Panc1 (cell line): ENCODE results near the gene GGTLC1. TPM values are rescaled to one million over a fixed set of nuclear protein-coding genes. Genes with fewer than 3 reads are reported as not detected.

Experiments
- ATAC-seq: fragments of 200-7000 bp; cut with Tn5 transposase; 2 replicates; pipeline ENCODE4 v1.9.1; 2020; ENCODE audit warnings: mild to moderate bottlenecking, moderate library complexity
- BruUV-seq: library from RNA; stranded (reverse); fragments of 400-500 nt; replicated peaks from 2 replicates; lab custom pipeline; 2021; lab: Mats Ljungman, UMichigan
- CTCF ChIA-PET: fragments of 300-600 bp; sonication (Branson Sonifier 250); formaldehyde crosslinking; loops from one replicate; lab custom pipeline; 2022; ENCODE audit warnings: antibody characterized with exemption; lab: Charles Lee
- POLR2A ChIA-PET: fragments of 300-600 bp; sonication (Branson Sonifier 250); formaldehyde crosslinking; loops from one replicate; lab custom pipeline; 2022; ENCODE audit warnings: antibody characterized with exemption; lab: Charles Lee
- DNase-seq: peaks from one replicate; pipeline ENCODE4 v3.0.0-alpha.2; 2010; ENCODE audit warnings: low read depth, low spot score
- H3K27ac ChIP-seq: 2 replicates; pipeline ENCODE4 v1.5.1; 2011; ENCODE audit warnings: mild to moderate bottlenecking, low read length, inconsistent platforms
- H3K27me3 ChIP-seq: fragments of 200-500 bp; sonication (Bioruptor generic); 2 replicates; pipeline ENCODE4 v1.6.0; 2014; ENCODE audit warnings: low read length, inconsistent platforms; ENCODE audit not compliant: control insufficient read depth, insufficient read depth
- H3K36me3 ChIP-seq: fragments of 200-500 bp; sonication (Bioruptor generic); 2 replicates; pipeline ENCODE4 v1.5.1; 2014; ENCODE audit warnings: inconsistent platforms, mild to moderate bottlenecking, low read length, moderate library complexity; ENCODE audit not compliant: control insufficient read depth, insufficient read depth
- H3K4me1 ChIP-seq: 2 replicates; pipeline ENCODE4 v1.5.1; 2011; ENCODE audit warnings: inconsistent platforms, mild to moderate bottlenecking, low read length, moderate library complexity; ENCODE audit not compliant: control insufficient read depth, insufficient read depth
- H3K4me3 ChIP-seq, 2 experiments: 2 replicates each; pipeline ENCODE4 v1.5.1; 2011 to 2012; ENCODE audit warnings: low read depth in 2 of 2, low read length in 2 of 2, mild to moderate bottlenecking in 2 of 2, inconsistent platforms in 1 of 2, moderate library complexity in 1 of 2
- H3K9me3 ChIP-seq: fragments of 200-500 bp; sonication (Bioruptor generic); 2 replicates; pipeline ENCODE4 v1.5.1; 2014; ENCODE audit warnings: low read depth, mild to moderate bottlenecking, inconsistent platforms, low read length, moderate library complexity; ENCODE audit not compliant: control insufficient read depth, insufficient read depth
- CTCF ChIP-seq: fragments of 450-650 bp; IDR thresholded peaks from 2 replicates; pipeline ENCODE4 v1.5.1; 2017; ENCODE audit warnings: mild to moderate bottlenecking
- POLR2AphosphoS5 ChIP-seq: IDR thresholded peaks from 2 replicates; pipeline ENCODE4 v1.6.1; 2012; ENCODE audit warnings: mild to moderate bottlenecking, low read depth, low read length, moderate library complexity
- SIN3A ChIP-seq: IDR thresholded peaks from 2 replicates; pipeline ENCODE4 v1.6.1; 2012; ENCODE audit warnings: low read depth, mild to moderate bottlenecking, low read length, moderate library complexity, borderline replicate concordance; ENCODE audit not compliant: insufficient read depth
- TCF7L2 ChIP-seq: IDR thresholded peaks from 2 replicates; pipeline ENCODE4 v1.6.1; 2011; ENCODE audit warnings: mild to moderate bottlenecking, low read depth, low read length, inconsistent platforms
- in situ Hi-C: cut with HindIII; loops from 2 replicates; pipeline ENCODE4 v1.10.0; 2016; ENCODE audit warnings: low sequenced_read_pairs, low pct_unique_long_range_greater_than_20kb
- intact Hi-C: fragments of 100-400 bp; cut with micrococcal nuclease; formaldehyde crosslinking; loops from one replicate; pipeline ENCODE4 v1.10.0; 2022; ENCODE audit not compliant: unreplicated experiment
- total RNA-seq: library from RNA; stranded (reverse); gene quantifications from one replicate; pipeline ENCODE4 v1.2.1, GENCODE V29; 2021; ENCODE audit not compliant: unreplicated experiment
- TF ChIP-seq, protein P1 (sequence below), 2 experiments: IDR thresholded peaks; 2 replicates each; pipeline ENCODE4 v1.6.1; 2011 to 2012; ENCODE audit warnings: low read depth in 2 of 2, control low read depth in 1 of 2, low read length in 1 of 2, mild to moderate bottlenecking in 1 of 2, moderate library complexity in 1 of 2; ENCODE audit not compliant: insufficient read depth in 1 of 2

The GGTLC1 gene
- total RNA-seq, 1 experiment from 2014 or later: 0.18 TPM

DNA sequence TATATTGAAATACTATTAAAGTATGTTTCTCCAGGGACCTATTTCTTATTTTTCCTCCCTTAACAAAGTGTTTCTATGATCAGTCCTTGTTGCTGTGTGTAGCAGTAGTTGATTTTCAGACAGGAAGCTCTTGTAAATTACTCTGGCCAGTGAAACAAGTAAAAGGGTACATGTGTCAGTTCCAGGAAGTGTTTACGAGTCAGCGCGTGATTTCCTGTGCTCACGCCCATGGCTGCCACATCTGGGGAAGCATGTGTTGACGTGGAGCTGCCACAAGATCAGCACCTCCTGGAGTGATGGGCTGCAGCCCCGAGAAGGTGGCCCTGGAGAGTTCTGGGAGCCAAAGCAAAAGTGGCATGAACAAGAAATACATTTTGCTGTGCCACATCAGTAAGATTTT, 38.6 kb upstream of the GGTLC1 start:
- Histone ChIP-seq H3K27ac (no peak overlapping the region), H3K36me3 (no peaks in the 10 kb centered on the region), H3K4me1 (no peaks in the 10 kb centered on the region), H3K27me3 (no peaks in the 10 kb centered on the region), H3K9me3 (no peaks in the 10 kb centered on the region), H3K4me3 (no peak overlapping the region)
- ChIA-PET CTCF (no interaction called here), POLR2A (no interaction called here)
- ATAC-seq (no peak), DNase-seq (no peak)
- intact Hi-C loops: no loop called here
- in situ Hi-C loops: no loop called here
- no peak for TF ChIP-seq SIN3A
- TF ChIP-seq, protein P1, sequence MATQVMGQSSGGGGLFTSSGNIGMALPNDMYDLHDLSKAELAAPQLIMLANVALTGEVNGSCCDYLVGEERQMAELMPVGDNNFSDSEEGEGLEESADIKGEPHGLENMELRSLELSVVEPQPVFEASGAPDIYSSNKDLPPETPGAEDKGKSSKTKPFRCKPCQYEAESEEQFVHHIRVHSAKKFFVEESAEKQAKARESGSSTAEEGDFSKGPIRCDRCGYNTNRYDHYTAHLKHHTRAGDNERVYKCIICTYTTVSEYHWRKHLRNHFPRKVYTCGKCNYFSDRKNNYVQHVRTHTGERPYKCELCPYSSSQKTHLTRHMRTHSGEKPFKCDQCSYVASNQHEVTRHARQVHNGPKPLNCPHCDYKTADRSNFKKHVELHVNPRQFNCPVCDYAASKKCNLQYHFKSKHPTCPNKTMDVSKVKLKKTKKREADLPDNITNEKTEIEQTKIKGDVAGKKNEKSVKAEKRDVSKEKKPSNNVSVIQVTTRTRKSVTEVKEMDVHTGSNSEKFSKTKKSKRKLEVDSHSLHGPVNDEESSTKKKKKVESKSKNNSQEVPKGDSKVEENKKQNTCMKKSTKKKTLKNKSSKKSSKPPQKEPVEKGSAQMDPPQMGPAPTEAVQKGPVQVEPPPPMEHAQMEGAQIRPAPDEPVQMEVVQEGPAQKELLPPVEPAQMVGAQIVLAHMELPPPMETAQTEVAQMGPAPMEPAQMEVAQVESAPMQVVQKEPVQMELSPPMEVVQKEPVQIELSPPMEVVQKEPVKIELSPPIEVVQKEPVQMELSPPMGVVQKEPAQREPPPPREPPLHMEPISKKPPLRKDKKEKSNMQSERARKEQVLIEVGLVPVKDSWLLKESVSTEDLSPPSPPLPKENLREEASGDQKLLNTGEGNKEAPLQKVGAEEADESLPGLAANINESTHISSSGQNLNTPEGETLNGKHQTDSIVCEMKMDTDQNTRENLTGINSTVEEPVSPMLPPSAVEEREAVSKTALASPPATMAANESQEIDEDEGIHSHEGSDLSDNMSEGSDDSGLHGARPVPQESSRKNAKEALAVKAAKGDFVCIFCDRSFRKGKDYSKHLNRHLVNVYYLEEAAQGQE (IDR thresholded peaks at IDR 0.05; ENCODE audit: insufficient read depth in 1 of 2, low read depth in 2 of 2, low read length in 1 of 2): no peak
- TF ChIP-seq TCF7L2: no peak
- no peak for TF ChIP-seq POLR2AphosphoS5
- no peak for TF ChIP-seq CTCF
- no TSS peak for BruUV-seq

DNA sequence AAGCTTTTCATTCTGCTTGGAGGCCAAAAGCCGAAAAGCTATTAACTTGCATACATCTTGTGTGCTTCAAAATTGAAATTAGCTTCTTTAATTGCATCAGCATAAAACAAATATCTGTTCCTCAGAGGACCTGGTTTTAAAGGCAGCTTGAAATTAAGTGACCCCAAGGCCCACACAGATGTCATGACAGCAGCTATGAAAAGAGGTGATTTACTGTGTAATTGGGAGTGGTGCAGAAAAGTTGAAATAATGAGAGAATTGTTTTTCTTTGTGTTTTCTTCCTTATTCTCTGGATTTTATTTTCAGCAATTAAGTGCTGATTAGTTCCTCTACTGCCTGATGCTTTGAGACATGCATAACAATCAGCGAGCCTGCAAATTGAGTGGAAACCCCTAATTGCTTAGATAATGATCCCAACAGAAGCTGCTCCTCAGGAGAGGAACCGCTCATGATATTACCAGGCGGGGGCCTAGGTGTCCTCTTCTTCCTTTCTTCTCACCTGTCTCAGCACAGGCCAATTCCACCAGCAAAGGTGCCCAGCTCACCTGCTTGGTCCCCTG, 34.1 kb upstream of the GGTLC1 start:
- no peaks in the 10 kb centered on the region for H3K9me3 ChIP-seq
- H3K27ac ChIP-seq: no peak overlapping the region
- TF ChIP-seq TCF7L2 (no peak), POLR2AphosphoS5 (no peak), CTCF (no peak), SIN3A (no peak)
- TF ChIP-seq, protein P1 (IDR thresholded peaks at IDR 0.05; ENCODE audit: insufficient read depth in 1 of 2, low read depth in 2 of 2, low read length in 1 of 2): no peak
- ChIA-PET CTCF (no interaction called here), POLR2A (no interaction called here)
- in situ Hi-C loops: no loop called here
- DNase-seq (no peak), ATAC-seq (no peak)
- no peaks in the 10 kb centered on the region for H3K27me3 ChIP-seq
- H3K4me1 ChIP-seq: no peaks in the 10 kb centered on the region
- no TSS peak for BruUV-seq
- intact Hi-C loops: no loop called here
- H3K36me3 ChIP-seq: no peaks in the 10 kb centered on the region
- no peak overlapping the region for H3K4me3 ChIP-seq
